H54 (cell line): ENCODE results near the gene ZNF862.

Experiments
- DNase-seq: peaks from one replicate; pipeline ENCODE4 v3.0.0; 2011; ENCODE audit warnings: low spot score, mixed read lengths; ENCODE audit not compliant: insufficient read length
- FAIRE-seq: peaks from 3 replicates; lab custom pipeline; 2011; peaks lifted over from hg19 to GRCh38; lab: Jason Lieb, UNC
- POLR2A ChIP-seq: IDR thresholded peaks from 2 replicates; pipeline ENCODE4 v1.6.1; 2011; ENCODE audit warnings: low read depth, mild to moderate bottlenecking, low read length

Gene ZNF862

GRCh38 chr7:149873970-149874643 is 35.9 kb downstream of the ZNF862 start:
- peak; percentile 5; the same call in 1 of the 2 replicates for TF ChIP-seq POLR2A
- peak; percentile 100 for DNase-seq
- FAIRE-seq, result no peak

GRCh38 chr7:149874644-149875028 is 36.5 kb downstream of the ZNF862 start:
- FAIRE-seq, result no peak
- no peak for TF ChIP-seq POLR2A
- DNase-seq, result no peak

- no peak for TF ChIP-seq POLR2A
- no peak for FAIRE-seq
- DNase-seq, result no peak
Measured at GRCh38 chr7:149875396-149875795, 37.2 kb downstream of the ZNF862 start.

- DNase-seq, result no peak
- no peak for TF ChIP-seq POLR2A
- FAIRE-seq, result no peak
Measured at GRCh38 chr7:149877890-149878522, 39.8 kb downstream of the ZNF862 start.

GRCh38 chr7:149878523-149878921 is 40.3 kb downstream of the ZNF862 start:
- FAIRE-seq (no peak), DNase-seq (no peak)
- TF ChIP-seq POLR2A, result no peak

GRCh38 chr7:149879271-149879743 is 41.1 kb downstream of the ZNF862 start:
- no peak for TF ChIP-seq POLR2A
- DNase-seq (no peak), FAIRE-seq (no peak)

GRCh38 chr7:149879766-149880637 is 41.8 kb downstream of the ZNF862 start:
- TF ChIP-seq POLR2A, result no peak
- no peak for FAIRE-seq
- no peak for DNase-seq

GRCh38 chr7:149880638-149881311 is 42.6 kb downstream of the ZNF862 start:
- DNase-seq, result no peak
- no peak for FAIRE-seq
- TF ChIP-seq POLR2A, result no peak

GRCh38 chr7:149881328-149882247 is 43.4 kb downstream of the ZNF862 start:
- FAIRE-seq (no peak), DNase-seq (no peak)
- no peak for TF ChIP-seq POLR2A

- DNase-seq (no peak), FAIRE-seq (no peak)
Measured at GRCh38 chr7:149882248-149883047, 44.3 kb downstream of the ZNF862 start.

GRCh38 chr7:149883048-149883438 is 44.9 kb downstream of the ZNF862 start:
- no peak for DNase-seq
- no peak for TF ChIP-seq POLR2A
- no peak for FAIRE-seq

More at GRCh38 chr7:149882248-149883047, 44.3 kb downstream of the ZNF862 start:
- no peak for TF ChIP-seq POLR2A

- FAIRE-seq, result no peak
- no peak for TF ChIP-seq POLR2A
- peak; percentile 29 for DNase-seq
Measured at GRCh38 chr7:149883452-149883861, 45.3 kb downstream of the ZNF862 start.

GRCh38 chr7:149884016-149884415 is 45.8 kb downstream of the ZNF862 start:
- FAIRE-seq (no peak), DNase-seq (no peak)

More at GRCh38 chr7:149884016-149884415, 45.8 kb downstream of the ZNF862 start:
- no peak for TF ChIP-seq POLR2A
